ENCODE results near the gene CDCA5. TPM values are rescaled to one million over a fixed set of nuclear protein-coding genes. Genes with fewer than 3 reads are reported as not detected.

Gene CDCA5
- total and polyA plus RNA-seq, 5 donors from 2014 or later, result 0.78 to 3.2 (median 1.7) TPM

DNA sequence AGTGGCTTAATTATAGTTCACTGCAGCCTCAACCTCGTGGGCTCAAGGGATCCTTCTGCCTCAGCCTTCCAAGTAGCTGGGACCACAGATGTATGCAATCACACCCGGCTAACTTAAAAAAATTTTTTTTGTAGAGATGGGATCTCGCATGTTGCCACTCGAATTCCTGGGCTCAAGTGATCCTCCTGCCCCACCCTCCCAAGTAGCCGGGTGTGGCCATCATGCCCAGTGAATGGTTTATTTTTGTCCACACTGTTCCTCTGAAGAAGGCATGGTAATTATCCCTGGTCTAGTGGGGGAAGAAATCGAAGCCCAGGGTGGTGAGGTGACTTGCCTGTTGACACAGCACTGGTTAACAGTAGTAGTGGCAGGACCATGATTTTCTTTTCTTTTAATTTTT, 40.9 kb downstream of the CDCA5 start:
- Histone ChIP-seq H3K4me1 (ENCODE audit: control insufficient read depth, insufficient read depth, low read length, poor library complexity, severe bottlenecking) (peaks cover 39% of the 10 kb centered on the region), H3K4me3 (ENCODE audit: low read depth, low read length) (no peak overlapping the region), H3K36me3 (ENCODE audit: control insufficient read depth, insufficient read depth, low read length) (peaks cover 10% of the 10 kb centered on the region), H3K27ac (ENCODE audit: insufficient read depth, low read length, poor library complexity, severe bottlenecking) (no peak overlapping the region), H3K27me3 (ENCODE audit: control insufficient read depth, insufficient read depth, low read length) (no peaks in the 10 kb centered on the region), H3K9me3 (ENCODE audit: control insufficient read depth in 2 of 2, low read length in 2 of 2) (no peaks in the 10 kb centered on the region)
- H3K27me3 Mint-ChIP-seq, result no peaks in the 10 kb centered on the region
- H3K27ac Mint-ChIP-seq, result peak overlapping the region in 1 of 3 donors; percentile 42
- DNase-seq (no peak), ATAC-seq (ENCODE audit: low read depth in 2 of 2) (no peak)
- H3K4me1 Mint-ChIP-seq, result peaks cover 0 to 45% (median 20%) of the 10 kb centered on the region in 4 donors
- H3K36me3 Mint-ChIP-seq, result peaks cover 5% of the 10 kb centered on the region
- H3K9me3 Mint-ChIP-seq, result no peaks in the 10 kb centered on the region
- peak overlapping the region; percentile 44 to 89 (median 88) for H3K4me3 Mint-ChIP-seq

- peak; percentile 91 to 93 for ATAC-seq (ENCODE audit: low read depth in 2 of 2)
Measured at GRCh38 chr11:65040847-65041622, 42.8 kb downstream of the CDCA5 start, which contains the start of gene SAC3D1. TSS of gene SAC3D1 (plus strand) at chr11:65041210. CDS start at chr11:65041293, 83 bp downstream.

DNA sequence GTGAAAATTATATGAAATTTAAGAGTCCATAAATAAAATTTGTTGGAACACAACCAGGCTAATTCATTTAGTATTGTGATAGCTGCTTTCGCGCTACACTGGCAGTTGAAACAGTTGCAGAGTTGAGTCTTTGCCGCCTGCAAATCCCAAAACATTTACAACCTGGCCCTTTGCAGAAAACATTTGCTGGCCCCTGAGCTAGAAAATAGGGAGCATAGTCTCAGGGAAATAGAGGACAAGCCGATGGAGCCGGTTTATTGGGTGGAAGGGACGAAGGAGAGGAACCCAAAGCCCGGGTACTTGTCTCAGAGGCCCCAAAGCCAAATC, 43.4 kb downstream of the CDCA5 start:
- H3K36me3 Mint-ChIP-seq, result peaks cover 5% of the 10 kb centered on the region
- Histone ChIP-seq H3K27ac (ENCODE audit: insufficient read depth, low read length, poor library complexity, severe bottlenecking) (peak overlapping the region; percentile 80), H3K27me3 (ENCODE audit: control insufficient read depth, insufficient read depth, low read length) (no peaks in the 10 kb centered on the region), H3K4me1 (ENCODE audit: control insufficient read depth, insufficient read depth, low read length, poor library complexity, severe bottlenecking) (peaks cover 22% of the 10 kb centered on the region), H3K9me3 (ENCODE audit: control insufficient read depth in 2 of 2, low read length in 2 of 2) (no peaks in the 10 kb centered on the region), H3K4me3 (ENCODE audit: low read depth, low read length) (peak overlapping the region; percentile 66), H3K36me3 (ENCODE audit: control insufficient read depth, insufficient read depth, low read length) (peaks cover 24% of the 10 kb centered on the region)
- no peaks in the 10 kb centered on the region for H3K9me3 Mint-ChIP-seq
- no peak for DNase-seq
- H3K27me3 Mint-ChIP-seq, result no peaks in the 10 kb centered on the region
- H3K27ac Mint-ChIP-seq, result peak overlapping the region; percentile 50 to 86 (median 85)
- H3K4me1 Mint-ChIP-seq, result peaks cover 0 to 30% (median 10%) of the 10 kb centered on the region in 4 donors
- H3K4me3 Mint-ChIP-seq, result peak overlapping the region; percentile 94 to 97 (median 96)
- no peak for ATAC-seq (ENCODE audit: low read depth in 2 of 2)

More at GRCh38 chr11:65040847-65041622, 42.8 kb downstream of the CDCA5 start, which contains the start of gene SAC3D1:
- peaks cover 19% of the 10 kb centered on the region for H3K36me3 ChIP-seq (ENCODE audit: control insufficient read depth, insufficient read depth, low read length)
- Mint-ChIP-seq H3K27ac (peak within 1 kb of the TSS; percentile 50 to 86 (median 85)), H3K4me1 (peaks cover 0 to 31% (median 10%) of the 10 kb centered on the region in 4 donors), H3K9me3 (no peaks in the 10 kb centered on the region), H3K27me3 (no peaks in the 10 kb centered on the region), H3K36me3 (peaks cover 5% of the 10 kb centered on the region), H3K4me3 (peak within 1 kb of the TSS; percentile 94 to 97 (median 96))
- peak; percentile 81 to 97 (median 88) for DNase-seq
- H3K4me1 ChIP-seq (ENCODE audit: control insufficient read depth, insufficient read depth, low read length, poor library complexity, severe bottlenecking), result peaks cover 26% of the 10 kb centered on the region
- peak within 1 kb of the TSS; percentile 80 for H3K27ac ChIP-seq (ENCODE audit: insufficient read depth, low read length, poor library complexity, severe bottlenecking)
- no peaks in the 10 kb centered on the region for H3K9me3 ChIP-seq (ENCODE audit: control insufficient read depth in 2 of 2, low read length in 2 of 2)
- H3K4me3 ChIP-seq (ENCODE audit: low read depth, low read length), result peak within 1 kb of the TSS; percentile 66
- no peaks in the 10 kb centered on the region for H3K27me3 ChIP-seq (ENCODE audit: control insufficient read depth, insufficient read depth, low read length)

GRCh38 chr11:65036931-65037330, 46.9 kb downstream of the CDCA5 start:
- peaks cover 38% of the 10 kb centered on the region for H3K36me3 ChIP-seq (ENCODE audit: control insufficient read depth, insufficient read depth, low read length)
- Mint-ChIP-seq H3K36me3 (peaks cover 3% of the 10 kb centered on the region), H3K4me3 (no peak overlapping the region)

DNA sequence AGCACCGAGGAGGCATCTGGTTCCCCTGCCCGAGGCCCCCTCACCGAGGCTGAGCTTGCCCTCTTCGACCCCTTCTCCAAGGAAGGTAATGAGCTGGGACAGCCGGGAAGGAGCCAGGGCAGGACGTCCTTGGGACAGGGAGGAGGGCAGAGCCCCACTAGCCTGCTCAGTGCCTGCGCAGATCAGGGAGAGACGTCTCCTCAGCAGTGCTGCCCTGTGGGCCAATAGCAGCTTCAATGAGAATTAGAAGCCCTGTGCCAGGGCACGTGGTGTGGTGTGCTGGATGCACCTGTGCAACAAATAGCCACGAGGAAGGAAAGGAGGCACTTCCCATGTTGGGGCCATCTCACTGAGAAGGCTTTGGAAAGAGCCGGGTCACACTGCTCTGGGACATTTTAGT, 48.3 kb downstream of the CDCA5 start:
- H3K4me1 Mint-ChIP-seq, result peaks cover 0 to 11% (median 6%) of the 10 kb centered on the region in 4 donors
- no peaks in the 10 kb centered on the region for H3K9me3 Mint-ChIP-seq
- H3K36me3 Mint-ChIP-seq, result peaks cover 3% of the 10 kb centered on the region
- no peak for DNase-seq
- no peaks in the 10 kb centered on the region for H3K27me3 Mint-ChIP-seq
- no peak overlapping the region for H3K27ac Mint-ChIP-seq
- Histone ChIP-seq H3K27ac (ENCODE audit: insufficient read depth, low read length, poor library complexity, severe bottlenecking) (no peak overlapping the region), H3K4me3 (ENCODE audit: low read depth, low read length) (no peak overlapping the region), H3K9me3 (ENCODE audit: control insufficient read depth in 2 of 2, low read length in 2 of 2) (no peaks in the 10 kb centered on the region), H3K36me3 (ENCODE audit: control insufficient read depth, insufficient read depth, low read length) (peaks cover 40% of the 10 kb centered on the region), H3K4me1 (ENCODE audit: control insufficient read depth, insufficient read depth, low read length, poor library complexity, severe bottlenecking) (peaks cover 5% of the 10 kb centered on the region), H3K27me3 (ENCODE audit: control insufficient read depth, insufficient read depth, low read length) (no peaks in the 10 kb centered on the region)
- ATAC-seq (ENCODE audit: low read depth in 2 of 2), result no peak
- H3K4me3 Mint-ChIP-seq, result no peak overlapping the region

More at GRCh38 chr11:65036931-65037330, 46.9 kb downstream of the CDCA5 start:
- Histone ChIP-seq H3K4me3 (ENCODE audit: low read depth, low read length) (no peak overlapping the region), H3K27ac (ENCODE audit: insufficient read depth, low read length, poor library complexity, severe bottlenecking) (no peak overlapping the region), H3K27me3 (ENCODE audit: control insufficient read depth, insufficient read depth, low read length) (no peaks in the 10 kb centered on the region), H3K4me1 (ENCODE audit: control insufficient read depth, insufficient read depth, low read length, poor library complexity, severe bottlenecking) (peaks cover 13% of the 10 kb centered on the region), H3K9me3 (ENCODE audit: control insufficient read depth in 2 of 2, low read length in 2 of 2) (no peaks in the 10 kb centered on the region)
- DNase-seq, result no peak
- no peaks in the 10 kb centered on the region for H3K27me3 Mint-ChIP-seq
- no peak for ATAC-seq (ENCODE audit: low read depth in 2 of 2)
- no peaks in the 10 kb centered on the region for H3K9me3 Mint-ChIP-seq
- H3K4me1 Mint-ChIP-seq, result peaks cover 0 to 15% (median 8%) of the 10 kb centered on the region in 4 donors
- H3K27ac Mint-ChIP-seq, result no peak overlapping the region

GRCh38 chr11:65034423-65034822, 49.4 kb downstream of the CDCA5 start:
- no peaks in the 10 kb centered on the region for H3K9me3 Mint-ChIP-seq
- ATAC-seq (ENCODE audit: low read depth in 2 of 2), result no peak
- no peak overlapping the region for H3K27ac Mint-ChIP-seq
- no peaks in the 10 kb centered on the region for H3K27me3 Mint-ChIP-seq
- Histone ChIP-seq H3K9me3 (ENCODE audit: control insufficient read depth in 2 of 2, low read length in 2 of 2) (no peaks in the 10 kb centered on the region), H3K27me3 (ENCODE audit: control insufficient read depth, insufficient read depth, low read length) (no peaks in the 10 kb centered on the region), H3K4me3 (ENCODE audit: low read depth, low read length) (no peak overlapping the region), H3K27ac (ENCODE audit: insufficient read depth, low read length, poor library complexity, severe bottlenecking) (no peak overlapping the region), H3K36me3 (ENCODE audit: control insufficient read depth, insufficient read depth, low read length) (peaks cover 40% of the 10 kb centered on the region), H3K4me1 (ENCODE audit: control insufficient read depth, insufficient read depth, low read length, poor library complexity, severe bottlenecking) (no peaks in the 10 kb centered on the region)
- peaks cover 0 to 7% (median 2%) of the 10 kb centered on the region in 4 donors for H3K4me1 Mint-ChIP-seq
- peaks cover 3% of the 10 kb centered on the region for H3K36me3 Mint-ChIP-seq
- H3K4me3 Mint-ChIP-seq, result no peak overlapping the region
- DNase-seq, result no peak

GRCh38 chr11:65032216-65032615, 51.6 kb downstream of the CDCA5 start:
- peaks cover 12% of the 10 kb centered on the region for H3K4me1 ChIP-seq (ENCODE audit: control insufficient read depth, insufficient read depth, low read length, poor library complexity, severe bottlenecking)
- H3K27ac ChIP-seq (ENCODE audit: insufficient read depth, low read length, poor library complexity, severe bottlenecking), result no peak overlapping the region
- no peaks in the 10 kb centered on the region for H3K27me3 ChIP-seq (ENCODE audit: control insufficient read depth, insufficient read depth, low read length)
- no peak for DNase-seq
- H3K36me3 ChIP-seq (ENCODE audit: control insufficient read depth, insufficient read depth, low read length), result peaks cover 35% of the 10 kb centered on the region
- ATAC-seq (ENCODE audit: low read depth in 2 of 2), result no peak
- no peaks in the 10 kb centered on the region for H3K9me3 ChIP-seq (ENCODE audit: control insufficient read depth in 2 of 2, low read length in 2 of 2)
- no peaks in the 10 kb centered on the region for H3K9me3 Mint-ChIP-seq
- H3K4me3 Mint-ChIP-seq, result no peak overlapping the region
- H3K27ac Mint-ChIP-seq, result no peak overlapping the region
- H3K4me1 Mint-ChIP-seq, result peaks cover 4 to 21% (median 16%) of the 10 kb centered on the region in 4 donors
- peaks cover 4% of the 10 kb centered on the region for H3K27me3 Mint-ChIP-seq
- H3K4me3 ChIP-seq (ENCODE audit: low read depth, low read length), result no peak overlapping the region
- peaks cover 3% of the 10 kb centered on the region for H3K36me3 Mint-ChIP-seq
